HG02642 (cell line): ENCODE measurements around the gene NRBP1.
A peak's percentile ranks its signal among the peaks of the same experiment; 100 is the strongest.

Experiments
- ATAC-seq: cut with Tn5 transposase; IDR thresholded peaks from one replicate; pipeline ENCODE4 v1.9.1; 2021; ENCODE audit warnings: mild to moderate bottlenecking; ENCODE audit not compliant: unreplicated experiment, poor library complexity

The NRBP1 gene

GRCh38 chr2:27428213-27428977 is at the start of gene NRBP1:
Gene NRBP1 (plus strand): TSS chr2:27428631. CDS start chr2:27433274, 4,643 bp downstream.
- ATAC-seq = peak; percentile 88

- ATAC-seq = no peak
Observed at GRCh38 chr2:27378809-27379290, 49.6 kb upstream of the NRBP1 start.

DNA sequence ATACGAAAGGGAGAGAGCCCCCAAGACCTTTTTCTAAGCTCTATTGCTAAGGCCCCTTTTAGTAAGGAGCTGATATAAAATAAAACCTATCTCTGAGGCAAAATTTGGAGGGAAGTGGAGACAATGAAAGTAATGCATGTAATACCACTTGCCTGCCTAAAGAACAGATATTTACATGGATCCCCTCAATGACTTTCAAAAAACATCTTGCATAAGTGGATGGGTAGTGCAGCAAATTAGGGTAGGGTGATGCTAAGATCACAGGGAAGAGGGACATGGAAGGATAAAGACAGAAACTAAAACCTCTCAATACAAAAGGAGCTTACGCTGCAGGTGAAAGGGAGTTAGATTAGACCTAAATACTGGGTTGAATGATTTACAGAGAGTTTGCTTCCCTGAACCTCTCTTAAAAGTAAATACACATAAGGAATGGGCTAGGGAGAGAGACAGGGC is 49.0 kb upstream of the NRBP1 start:
- no peak for ATAC-seq

GRCh38 chr2:27379836-27380625 is 48.4 kb upstream of the NRBP1 start:
- no peak for ATAC-seq

- ATAC-seq = peak; percentile 87
Observed at GRCh38 chr2:27380626-27381545, 47.5 kb upstream of the NRBP1 start, which contains the start of gene ZNF513. Gene ZNF513 (minus strand): TSS chr2:27380734. CDS start chr2:27380526, 208 bp downstream.

DNA sequence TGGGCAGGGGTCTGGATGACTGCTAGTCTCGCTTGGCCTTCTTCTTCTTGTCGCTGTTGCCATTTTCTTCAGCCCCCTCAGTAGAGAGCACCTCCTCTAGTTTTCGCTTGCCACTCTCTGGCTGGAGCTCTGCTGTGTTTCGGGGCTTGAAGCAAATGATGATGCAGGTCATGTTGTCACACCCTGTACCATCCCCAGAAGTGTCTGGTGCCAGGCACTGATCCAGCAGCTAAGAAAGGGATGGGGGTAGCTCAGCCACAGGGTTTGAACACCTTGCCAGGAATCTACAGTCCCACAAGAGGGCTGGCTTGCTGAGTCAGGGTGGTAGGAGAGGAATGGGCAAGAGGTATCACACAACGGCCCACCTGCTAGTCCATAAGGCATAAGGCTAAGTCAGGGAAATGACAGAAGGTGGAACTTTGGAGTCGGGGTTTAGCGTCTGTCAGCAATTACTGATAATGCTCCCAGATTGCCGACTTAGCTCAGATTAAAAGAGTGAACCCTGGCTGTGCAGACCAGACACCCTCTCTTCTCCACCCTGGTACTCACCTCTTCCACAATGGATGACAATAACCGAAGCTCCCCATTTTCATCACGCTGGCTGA is 46.8 kb upstream of the NRBP1 start:
- ATAC-seq = no peak

DNA sequence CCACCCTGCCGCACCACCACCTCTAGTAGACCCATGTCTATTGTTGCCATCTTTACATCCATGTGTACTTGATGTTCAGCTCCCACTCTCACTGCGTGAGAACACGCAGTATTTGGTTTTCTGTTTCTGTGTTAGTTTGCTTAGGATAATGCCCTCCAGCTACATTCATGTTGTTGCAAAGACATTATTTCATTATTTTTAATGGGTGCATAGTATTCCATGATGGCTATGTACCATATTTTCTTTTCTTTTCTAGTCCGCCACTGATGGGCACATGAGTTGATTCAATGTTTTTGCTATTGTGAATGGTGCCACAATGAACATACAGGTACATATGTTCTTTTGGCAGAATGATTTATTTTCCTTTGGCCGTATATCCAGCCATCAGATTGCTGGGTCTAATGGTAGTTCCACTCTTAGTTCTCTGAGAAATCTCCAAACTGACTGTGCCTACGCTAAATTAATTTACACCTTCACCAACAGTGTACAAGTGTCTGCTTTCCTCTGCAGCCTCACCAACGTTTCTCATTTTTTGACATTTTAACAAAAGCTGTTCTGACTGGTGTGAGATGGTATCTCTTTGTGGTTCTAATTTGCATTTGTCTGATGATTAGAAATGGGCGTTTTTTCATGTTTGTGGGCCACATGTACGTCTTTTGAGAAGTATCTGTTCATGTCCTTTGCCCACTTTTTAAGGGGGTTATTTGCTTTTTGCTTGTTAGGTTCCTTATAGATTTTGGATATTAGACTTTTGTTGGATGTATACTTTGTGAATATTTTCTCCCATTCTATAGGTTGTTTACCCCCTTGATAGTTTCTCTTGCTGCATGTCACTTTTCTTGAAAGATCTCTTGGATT is 37.4 kb upstream of the NRBP1 start:
- ATAC-seq = no peak

DNA sequence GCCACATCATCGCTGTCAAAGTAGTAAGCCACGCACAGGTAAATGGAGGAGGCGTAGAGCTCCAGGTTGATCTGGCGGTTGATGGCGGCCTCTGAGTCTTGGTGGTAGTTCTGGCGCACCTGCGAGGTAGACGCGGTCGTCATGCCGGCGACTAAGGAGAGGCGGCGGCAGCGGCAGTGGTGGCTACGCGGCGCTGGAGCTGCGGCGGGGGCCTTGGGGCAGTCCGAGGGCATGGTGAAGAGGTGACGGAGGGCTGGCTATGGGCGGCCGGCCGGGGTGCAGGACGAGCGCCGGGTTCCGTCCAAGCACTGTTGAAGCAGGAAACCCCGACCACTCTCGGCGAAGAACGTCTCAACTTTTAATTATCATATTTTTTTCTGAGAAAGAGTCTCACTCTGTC is 35.2 kb upstream of the NRBP1 start:
- no peak for ATAC-seq

GRCh38 chr2:27398962-27399361 is 29.5 kb upstream of the NRBP1 start:
- ATAC-seq = no peak

- no peak for ATAC-seq
Observed at GRCh38 chr2:27400348-27401135, 27.9 kb upstream of the NRBP1 start.

DNA sequence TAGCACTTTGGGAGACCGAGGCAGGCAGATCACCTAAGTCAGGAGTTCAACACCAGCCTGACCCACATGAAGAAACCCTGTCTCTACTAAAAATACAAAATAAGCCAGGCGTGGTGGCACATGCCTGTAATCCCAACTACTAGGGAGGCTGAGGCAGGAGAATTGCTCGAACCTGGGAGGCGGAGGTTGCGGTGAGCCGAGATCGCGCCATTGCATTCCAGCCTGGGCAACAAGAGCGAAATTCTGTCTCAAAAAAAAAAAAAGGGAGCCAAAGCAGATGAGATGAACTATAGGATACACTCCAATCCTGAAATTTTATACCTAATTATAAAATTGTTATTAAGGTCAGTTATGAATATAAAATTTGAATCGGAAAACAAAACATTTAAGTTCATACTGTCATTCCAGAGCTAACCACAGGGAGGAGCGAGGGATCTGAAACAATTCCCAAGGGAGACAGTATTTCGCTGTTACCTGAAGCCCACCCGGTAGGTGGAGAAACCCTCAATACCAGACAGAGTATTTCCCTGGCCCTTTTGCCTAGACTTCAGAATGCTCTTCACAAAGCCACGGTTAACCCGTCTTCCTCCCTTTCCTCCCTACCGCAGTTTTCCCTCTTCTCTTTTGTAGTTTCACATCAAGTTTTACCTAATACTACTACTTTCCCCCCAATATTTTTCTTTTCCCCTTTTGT is 20.5 kb upstream of the NRBP1 start:
- no peak for ATAC-seq

- peak; percentile 24 for ATAC-seq
Observed at GRCh38 chr2:27408601-27409320, 19.7 kb upstream of the NRBP1 start.

DNA sequence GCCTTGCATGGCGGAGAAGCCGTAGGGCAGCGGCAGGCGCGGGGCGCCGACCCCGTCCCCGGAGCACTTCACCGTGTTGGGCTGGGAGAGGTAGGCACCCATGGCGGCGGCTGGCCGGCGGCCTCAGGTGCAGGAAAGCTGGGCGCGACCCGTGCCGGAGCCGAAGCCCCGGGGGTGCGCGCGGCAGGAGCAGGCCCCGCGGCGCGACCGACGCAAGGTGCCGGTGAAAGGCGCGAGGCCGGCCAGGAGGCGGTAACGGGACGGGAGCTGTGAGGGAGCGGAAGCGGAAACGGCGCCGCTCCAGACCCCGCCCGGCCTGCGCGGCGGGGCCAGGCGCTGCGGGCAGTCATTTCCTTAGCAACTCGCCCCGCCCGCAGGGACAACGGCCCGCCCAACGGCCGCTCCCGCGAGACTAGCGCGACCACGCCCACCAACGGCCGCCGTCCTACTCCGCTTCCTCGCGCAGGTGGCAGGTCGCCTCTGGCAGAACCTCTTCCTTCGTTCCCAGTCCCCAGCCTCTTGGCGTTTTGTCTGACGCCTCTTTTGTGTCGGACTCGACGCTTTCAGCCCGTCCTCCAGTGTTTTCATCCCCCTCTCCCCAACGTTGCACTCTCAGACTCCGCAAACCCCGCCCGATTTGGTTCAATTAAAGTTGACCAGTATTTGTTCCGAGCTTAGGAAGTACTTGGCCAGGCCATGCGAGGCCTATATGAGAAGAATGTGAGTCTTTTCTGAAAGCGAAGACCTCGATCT is 18.9 kb upstream of the NRBP1 start, which contains the start of gene PPM1G:
Gene PPM1G (minus strand): TSS at position 271 of the 753 bp plus-strand sequence. CDS start 169 bp downstream, at position 102.
- peak; percentile 96 for ATAC-seq

GRCh38 chr2:27412419-27413152 is 15.8 kb upstream of the NRBP1 start:
- no peak for ATAC-seq

DNA sequence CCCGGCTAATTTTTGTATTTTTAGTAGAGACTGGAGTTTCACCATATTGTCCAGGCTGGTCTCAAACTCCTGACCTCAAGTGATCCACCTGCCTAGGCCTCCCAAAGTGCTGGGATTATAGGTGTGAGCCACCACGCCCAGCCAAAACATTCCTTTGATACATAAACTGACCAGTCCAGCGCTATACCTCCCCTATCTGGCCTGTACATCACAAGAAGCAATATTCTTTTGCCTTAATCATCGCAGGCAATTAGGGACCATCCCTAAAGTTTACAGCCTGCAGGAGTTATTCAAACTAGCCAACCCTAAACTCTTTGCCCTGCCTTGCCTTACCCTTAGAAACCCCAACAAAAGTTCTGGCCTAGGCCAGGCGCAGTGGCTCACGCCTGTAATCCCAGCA is 12.3 kb upstream of the NRBP1 start:
- ATAC-seq = no peak
